Measurements from ENCODE around the gene FUT6.
A peak's percentile ranks its signal among the peaks of the same experiment; 100 is the strongest.

Gene FUT6

DNA sequence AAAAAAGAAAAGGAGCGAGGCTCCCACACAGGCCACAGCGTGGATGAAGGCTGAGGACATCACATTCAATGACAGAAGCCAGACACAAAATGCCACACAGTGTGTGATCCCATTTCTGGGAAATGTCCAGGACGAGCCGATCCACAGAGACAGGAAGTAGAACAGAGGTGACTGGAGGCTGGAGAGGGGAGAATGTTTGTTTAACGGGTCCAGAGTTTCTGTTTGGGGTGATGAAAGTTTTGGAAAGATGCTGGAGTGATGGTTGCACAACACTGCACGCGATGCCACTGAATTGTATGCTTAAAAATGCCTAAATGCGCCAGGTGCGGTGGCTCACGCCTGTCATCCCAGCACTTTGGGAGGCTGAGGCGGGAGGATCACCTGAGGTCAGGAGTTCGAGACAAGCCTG, 31.5 kb upstream of the FUT6 start:
- no peaks in the 10 kb centered on the region for H3K36me3 Mint-ChIP-seq (ENCODE audit: low read depth)
- TF ChIP-seq, protein P1, sequence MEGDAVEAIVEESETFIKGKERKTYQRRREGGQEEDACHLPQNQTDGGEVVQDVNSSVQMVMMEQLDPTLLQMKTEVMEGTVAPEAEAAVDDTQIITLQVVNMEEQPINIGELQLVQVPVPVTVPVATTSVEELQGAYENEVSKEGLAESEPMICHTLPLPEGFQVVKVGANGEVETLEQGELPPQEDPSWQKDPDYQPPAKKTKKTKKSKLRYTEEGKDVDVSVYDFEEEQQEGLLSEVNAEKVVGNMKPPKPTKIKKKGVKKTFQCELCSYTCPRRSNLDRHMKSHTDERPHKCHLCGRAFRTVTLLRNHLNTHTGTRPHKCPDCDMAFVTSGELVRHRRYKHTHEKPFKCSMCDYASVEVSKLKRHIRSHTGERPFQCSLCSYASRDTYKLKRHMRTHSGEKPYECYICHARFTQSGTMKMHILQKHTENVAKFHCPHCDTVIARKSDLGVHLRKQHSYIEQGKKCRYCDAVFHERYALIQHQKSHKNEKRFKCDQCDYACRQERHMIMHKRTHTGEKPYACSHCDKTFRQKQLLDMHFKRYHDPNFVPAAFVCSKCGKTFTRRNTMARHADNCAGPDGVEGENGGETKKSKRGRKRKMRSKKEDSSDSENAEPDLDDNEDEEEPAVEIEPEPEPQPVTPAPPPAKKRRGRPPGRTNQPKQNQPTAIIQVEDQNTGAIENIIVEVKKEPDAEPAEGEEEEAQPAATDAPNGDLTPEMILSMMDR (IDR thresholded peaks at IDR 0.05): no peak
- H3K4me1 Mint-ChIP-seq: peaks cover 13% of the 10 kb centered on the region
- no peak for DNase-seq
- peaks cover 5% of the 10 kb centered on the region for H3K27me3 Mint-ChIP-seq (ENCODE audit: low read depth, poor library complexity)
- H3K9me3 Mint-ChIP-seq: no peaks in the 10 kb centered on the region
- no peak overlapping the region for H3K27ac Mint-ChIP-seq
- no peak overlapping the region for H3K4me3 Mint-ChIP-seq

DNA sequence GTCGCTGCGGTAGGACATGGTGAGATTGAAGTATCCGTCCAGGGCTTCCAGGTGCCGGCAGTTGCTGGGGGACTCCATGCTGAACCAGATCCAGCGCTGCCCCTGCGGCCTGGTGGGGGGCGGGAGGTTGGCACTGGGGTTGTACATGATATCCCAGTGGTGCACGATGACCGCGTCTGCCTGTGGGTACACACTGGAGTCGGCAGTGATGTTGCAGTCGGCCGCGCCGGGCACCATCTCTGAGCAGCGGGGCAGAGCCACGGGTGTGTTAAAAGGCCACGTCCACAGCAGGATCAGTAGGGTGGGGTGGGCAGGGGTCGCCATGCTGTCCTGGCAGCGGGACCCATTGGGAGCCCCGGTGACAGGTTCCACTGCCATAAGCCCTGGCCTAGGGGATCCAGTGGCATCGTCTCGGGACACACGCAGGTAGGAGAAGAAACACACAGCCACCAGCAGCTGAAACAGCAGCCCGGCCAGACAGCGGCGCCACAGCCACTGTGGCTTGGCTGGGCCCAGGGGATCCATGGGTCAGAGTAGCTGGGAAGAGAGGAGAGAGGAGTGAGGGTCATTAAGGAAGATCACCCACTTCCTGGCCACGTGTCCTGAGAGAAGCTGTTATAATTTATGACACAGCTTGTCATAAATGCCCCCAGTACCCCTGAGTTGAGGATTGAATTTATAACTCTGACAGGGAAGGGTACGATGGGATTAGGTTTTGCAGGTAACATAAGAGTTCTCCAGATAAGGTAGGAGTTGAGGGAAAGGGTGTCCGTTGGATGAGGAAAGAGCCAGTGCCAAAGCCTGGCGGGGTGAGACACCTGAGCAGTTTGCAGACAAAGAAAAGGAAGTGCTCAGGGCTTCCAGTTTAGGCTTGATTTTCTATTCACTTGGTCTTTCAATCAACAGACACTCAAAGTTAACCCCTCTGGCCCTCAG, 28.0 kb upstream of the FUT6 start:
- H3K4me1 Mint-ChIP-seq: peaks cover 23% of the 10 kb centered on the region
- TF ChIP-seq, protein P1 (IDR thresholded peaks at IDR 0.05): no peak

DNA sequence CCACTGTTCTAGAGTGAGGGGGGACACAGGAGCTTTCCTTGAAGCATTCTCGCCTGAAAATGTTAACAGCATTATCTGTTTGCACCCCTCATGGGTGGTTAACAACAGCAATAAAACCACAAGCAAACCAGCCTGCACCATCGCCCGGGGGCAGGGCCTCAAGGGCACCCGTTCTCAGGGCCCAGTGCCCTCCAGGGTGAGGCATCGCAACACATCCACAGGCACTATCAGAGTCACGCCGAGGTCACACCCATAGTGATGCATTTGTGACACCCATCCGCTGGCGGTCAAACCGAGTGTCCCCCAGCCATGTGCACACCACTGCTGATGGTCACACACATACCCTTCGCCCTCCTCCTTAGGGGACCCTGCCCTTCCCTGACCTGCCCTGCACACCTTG, 26.3 kb upstream of the FUT6 start:
- TF ChIP-seq, protein P1 (IDR thresholded peaks at IDR 0.05): no peak
- no peak for DNase-seq
- peaks cover 30% of the 10 kb centered on the region for H3K4me1 Mint-ChIP-seq
- H3K9me3 Mint-ChIP-seq: no peaks in the 10 kb centered on the region
- H3K27ac Mint-ChIP-seq: no peak overlapping the region
- no peaks in the 10 kb centered on the region for H3K36me3 Mint-ChIP-seq (ENCODE audit: low read depth)
- peaks cover 16% of the 10 kb centered on the region for H3K27me3 Mint-ChIP-seq (ENCODE audit: low read depth, poor library complexity)
- H3K4me3 Mint-ChIP-seq: no peak overlapping the region

More for the DNA sequence above, 28.0 kb upstream of the FUT6 start:
- Mint-ChIP-seq H3K4me3 (no peak overlapping the region), H3K27me3 (ENCODE audit: low read depth, poor library complexity) (peaks cover 8% of the 10 kb centered on the region), H3K36me3 (ENCODE audit: low read depth) (no peaks in the 10 kb centered on the region), H3K9me3 (no peaks in the 10 kb centered on the region), H3K27ac (peak overlapping the region; percentile 4)
- no peak for DNase-seq

DNA sequence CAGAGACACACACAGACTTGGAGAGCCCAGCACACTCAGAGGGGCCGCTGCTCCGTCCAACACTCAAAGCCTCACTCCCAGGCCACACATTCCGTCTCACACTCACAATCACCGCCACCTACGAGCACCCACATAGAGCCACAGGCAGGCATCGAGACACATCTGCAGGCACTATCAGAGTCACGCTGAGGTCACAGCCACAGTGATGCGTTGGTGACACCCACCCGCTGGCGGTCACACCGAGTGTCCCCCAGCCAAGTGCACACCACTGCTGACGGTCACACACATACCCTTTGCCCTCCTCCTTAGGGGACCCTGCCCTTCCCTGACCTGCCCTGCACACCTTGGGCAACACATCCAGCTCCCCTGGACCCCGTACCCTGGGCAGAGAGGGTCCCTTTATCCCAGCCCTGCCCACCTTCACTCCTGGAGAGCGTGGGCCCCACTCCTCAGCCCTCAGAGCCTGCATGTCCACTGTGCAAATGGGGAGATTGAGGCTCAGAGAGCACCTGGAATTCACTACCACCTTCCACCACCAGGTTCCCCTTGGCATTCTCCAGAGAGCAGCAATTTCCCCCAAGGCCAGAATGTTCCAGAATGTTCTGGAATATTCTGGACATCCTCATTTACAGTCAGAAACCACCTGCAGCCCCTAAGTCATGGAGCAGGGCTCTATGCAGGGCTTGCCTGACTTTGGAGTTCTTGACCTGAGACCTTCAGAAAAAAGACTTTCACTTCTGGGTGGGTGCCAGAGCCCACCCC, 25.4 kb upstream of the FUT6 start:
- TF ChIP-seq, protein P1 (IDR thresholded peaks at IDR 0.05): no peak
- DNase-seq: no peak
- Mint-ChIP-seq H3K9me3 (no peaks in the 10 kb centered on the region), H3K36me3 (ENCODE audit: low read depth) (no peaks in the 10 kb centered on the region), H3K27ac (no peak overlapping the region), H3K4me1 (peaks cover 34% of the 10 kb centered on the region), H3K4me3 (no peak overlapping the region), H3K27me3 (ENCODE audit: low read depth, poor library complexity) (peaks cover 16% of the 10 kb centered on the region)

DNA sequence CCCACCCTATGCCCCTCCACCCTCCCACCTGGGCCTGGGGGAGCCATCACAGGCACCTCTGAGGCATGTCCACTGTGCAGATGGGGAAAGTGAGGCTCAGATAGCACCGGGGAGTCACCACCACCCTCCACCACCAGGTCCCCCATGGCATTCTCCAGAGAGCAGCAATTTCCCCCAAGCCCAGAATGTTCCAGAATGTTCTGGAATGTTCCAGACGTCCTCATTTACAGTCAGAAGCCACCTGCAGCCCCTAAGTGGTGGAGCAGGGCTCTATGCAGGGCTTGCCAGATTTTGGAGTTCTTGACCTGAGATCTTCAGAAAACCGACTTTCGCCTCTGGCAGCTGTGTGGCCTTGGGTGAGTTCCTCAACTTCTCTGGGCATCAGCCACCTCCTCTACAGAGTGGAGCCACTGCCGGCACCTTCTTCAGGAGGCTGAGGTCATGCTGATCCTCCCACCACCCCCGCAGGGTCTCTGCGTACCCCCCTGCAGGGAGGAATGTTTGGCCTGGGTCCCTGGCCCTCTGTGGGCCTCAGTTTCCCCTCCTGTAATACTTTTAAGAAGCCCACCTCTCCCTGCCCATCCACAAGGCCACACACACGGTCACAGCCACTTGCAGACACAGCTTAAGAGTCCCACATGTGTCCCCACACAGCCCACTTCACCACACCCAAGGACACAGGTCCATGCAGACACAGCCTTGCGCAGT, 24.7 kb upstream of the FUT6 start:
- peaks cover 36% of the 10 kb centered on the region for H3K4me1 Mint-ChIP-seq
- no peaks in the 10 kb centered on the region for H3K9me3 Mint-ChIP-seq
- no peaks in the 10 kb centered on the region for H3K36me3 Mint-ChIP-seq (ENCODE audit: low read depth)
- H3K27ac Mint-ChIP-seq: no peak overlapping the region
- TF ChIP-seq, protein P1 (IDR thresholded peaks at IDR 0.05): no peak
- no peak overlapping the region for H3K4me3 Mint-ChIP-seq
- no peak for DNase-seq
- peaks cover 16% of the 10 kb centered on the region for H3K27me3 Mint-ChIP-seq (ENCODE audit: low read depth, poor library complexity)

Data from nephron progenitor cell (in vitro differentiated cells).